Measurements from ENCODE around the gene UBAC1. TPM values are rescaled to one million over a fixed set of nuclear protein-coding genes. Genes with fewer than 3 reads are reported as not detected.

The UBAC1 gene
- total and polyA plus RNA-seq, 2 experiments from 2014 or later: 35.2 to 36.4 TPM

- H3K4me2 ChIP-seq: no peak overlapping the region
- 86% methylated on average over 10 of the region's 10 CpGs for WGBS (ENCODE audit: low lambda C conversion rate, missing lambda C conversion rate)
Measured at GRCh38 chr9:135975834-135976233, 14.7 kb upstream of the UBAC1 start.

GRCh38 chr9:135974220-135974573 is 13.0 kb upstream of the UBAC1 start:
- Histone ChIP-seq H3K4me2 (no peak overlapping the region), H3K4me1 (ENCODE audit: insufficient read depth) (peaks cover 11% of the 10 kb centered on the region), H3K79me2 (no peaks in the 10 kb centered on the region), H3K4me3 (no peak overlapping the region), H2AFZ (no peak overlapping the region), H3K27me3 (no peaks in the 10 kb centered on the region), H3K27ac (no peak overlapping the region), H3K9me2 (replicated peaks; ENCODE audit: insufficient read depth) (no peaks in the 10 kb centered on the region), H4K20me1 (ENCODE audit: insufficient read depth, poor library complexity, severe bottlenecking) (no peaks in the 10 kb centered on the region), H3K36me3 (replicated peaks; ENCODE audit: insufficient read depth, low read depth) (no peaks in the 10 kb centered on the region), H3K9me3 (ENCODE audit: low read depth) (no peaks in the 10 kb centered on the region)
- WGBS (ENCODE audit: low lambda C conversion rate, missing lambda C conversion rate): 51% methylated on average over 10 of the region's 10 CpGs
- no peak for DNase-seq (ENCODE audit: low spot score)
- TF ChIP-seq EZH2phosphoT487 (IDR thresholded peaks at IDR 0.05; ENCODE audit: low read depth, severe bottlenecking, unreplicated experiment) (no peak), EZH2 (IDR thresholded peaks at IDR 0.05; ENCODE audit: borderline replicate concordance) (no peak), CTCF (IDR thresholded peaks at IDR 0.05; ENCODE audit: poor library complexity) (no peak)

More at GRCh38 chr9:135975834-135976233, 14.7 kb upstream of the UBAC1 start:
- Histone ChIP-seq H3K36me3 (replicated peaks; ENCODE audit: insufficient read depth, low read depth) (no peaks in the 10 kb centered on the region), H3K9me3 (ENCODE audit: low read depth) (no peaks in the 10 kb centered on the region), H3K27me3 (no peaks in the 10 kb centered on the region), H3K9me2 (replicated peaks; ENCODE audit: insufficient read depth) (no peaks in the 10 kb centered on the region), H4K20me1 (ENCODE audit: insufficient read depth, poor library complexity, severe bottlenecking) (no peaks in the 10 kb centered on the region), H3K79me2 (no peaks in the 10 kb centered on the region), H3K27ac (no peak overlapping the region), H3K4me3 (no peak overlapping the region), H3K4me1 (ENCODE audit: insufficient read depth) (peaks cover 14% of the 10 kb centered on the region), H2AFZ (no peak overlapping the region)
- no peak for DNase-seq (ENCODE audit: low spot score)
- TF ChIP-seq EZH2 (IDR thresholded peaks at IDR 0.05; ENCODE audit: borderline replicate concordance) (no peak), CTCF (IDR thresholded peaks at IDR 0.05; ENCODE audit: poor library complexity) (no peak), EZH2phosphoT487 (IDR thresholded peaks at IDR 0.05; ENCODE audit: low read depth, severe bottlenecking, unreplicated experiment) (no peak)

GRCh38 chr9:135973277-135974219 is 12.4 kb upstream of the UBAC1 start:
- H3K79me2 ChIP-seq: no peaks in the 10 kb centered on the region
- no peaks in the 10 kb centered on the region for H3K9me2 ChIP-seq (replicated peaks; ENCODE audit: insufficient read depth)
- H3K27ac ChIP-seq: no peak overlapping the region
- H3K9me3 ChIP-seq (ENCODE audit: low read depth): no peaks in the 10 kb centered on the region
- H3K4me3 ChIP-seq: no peak overlapping the region
- no peak for DNase-seq (ENCODE audit: low spot score)
- no peaks in the 10 kb centered on the region for H3K36me3 ChIP-seq (replicated peaks; ENCODE audit: insufficient read depth, low read depth)
- H2AFZ ChIP-seq: no peak overlapping the region
- H3K4me1 ChIP-seq (ENCODE audit: insufficient read depth): peaks cover 8% of the 10 kb centered on the region
- no peaks in the 10 kb centered on the region for H3K27me3 ChIP-seq
- H3K4me2 ChIP-seq: no peak overlapping the region
- TF ChIP-seq EZH2phosphoT487 (IDR thresholded peaks at IDR 0.05; ENCODE audit: low read depth, severe bottlenecking, unreplicated experiment): no peak
- TF ChIP-seq EZH2 (IDR thresholded peaks at IDR 0.05; ENCODE audit: borderline replicate concordance): no peak
- TF ChIP-seq CTCF (IDR thresholded peaks at IDR 0.05; ENCODE audit: poor library complexity): no peak
- H4K20me1 ChIP-seq (ENCODE audit: insufficient read depth, poor library complexity, severe bottlenecking): no peaks in the 10 kb centered on the region
- 57% methylated on average over 23 of the region's 23 CpGs for WGBS (ENCODE audit: low lambda C conversion rate, missing lambda C conversion rate)

Measured in hepatocyte (in vitro differentiated cells).